AG04449 (cell line): Measurements from ENCODE around the gene VSTM5.
A peak's percentile ranks its signal among the peaks of the same experiment; 100 is the strongest.

Experiments used
- CTCF ChIA-PET: fragments of 350-600 bp; formaldehyde crosslinking; extraction: SDS; loops from one replicate; lab custom pipeline; 2021; ENCODE audit warnings: antibody characterized with exemption; lab: Yijun Ruan, JAX
- POLR2A ChIA-PET: fragments of 400-600, 350-600 bp; formaldehyde crosslinking; extraction: SDS; loops from one replicate; lab custom pipeline; 2020; ENCODE audit warnings: antibody characterized with exemption, inconsistent platforms; lab: Yijun Ruan, JAX
- DNase-seq: peaks from one replicate; pipeline ENCODE4 v3.0.0-alpha.2; 2010; ENCODE audit warnings: low read depth, low spot score
- H3K4me3 ChIP-seq: 2 replicates; pipeline ENCODE4 v1.5.1; 2011; ENCODE audit warnings: low read depth, mild to moderate bottlenecking, control low read depth, low read length
- TF ChIP-seq, protein P1 (sequence below): IDR thresholded peaks from one replicate; pipeline ENCODE4 v1.5.1; 2011; ENCODE audit warnings: mild to moderate bottlenecking, moderate library complexity, low read length, control low read depth, inconsistent platforms; ENCODE audit not compliant: insufficient read depth; ENCODE audit errors: missing control alignments

The VSTM5 gene

DNA sequence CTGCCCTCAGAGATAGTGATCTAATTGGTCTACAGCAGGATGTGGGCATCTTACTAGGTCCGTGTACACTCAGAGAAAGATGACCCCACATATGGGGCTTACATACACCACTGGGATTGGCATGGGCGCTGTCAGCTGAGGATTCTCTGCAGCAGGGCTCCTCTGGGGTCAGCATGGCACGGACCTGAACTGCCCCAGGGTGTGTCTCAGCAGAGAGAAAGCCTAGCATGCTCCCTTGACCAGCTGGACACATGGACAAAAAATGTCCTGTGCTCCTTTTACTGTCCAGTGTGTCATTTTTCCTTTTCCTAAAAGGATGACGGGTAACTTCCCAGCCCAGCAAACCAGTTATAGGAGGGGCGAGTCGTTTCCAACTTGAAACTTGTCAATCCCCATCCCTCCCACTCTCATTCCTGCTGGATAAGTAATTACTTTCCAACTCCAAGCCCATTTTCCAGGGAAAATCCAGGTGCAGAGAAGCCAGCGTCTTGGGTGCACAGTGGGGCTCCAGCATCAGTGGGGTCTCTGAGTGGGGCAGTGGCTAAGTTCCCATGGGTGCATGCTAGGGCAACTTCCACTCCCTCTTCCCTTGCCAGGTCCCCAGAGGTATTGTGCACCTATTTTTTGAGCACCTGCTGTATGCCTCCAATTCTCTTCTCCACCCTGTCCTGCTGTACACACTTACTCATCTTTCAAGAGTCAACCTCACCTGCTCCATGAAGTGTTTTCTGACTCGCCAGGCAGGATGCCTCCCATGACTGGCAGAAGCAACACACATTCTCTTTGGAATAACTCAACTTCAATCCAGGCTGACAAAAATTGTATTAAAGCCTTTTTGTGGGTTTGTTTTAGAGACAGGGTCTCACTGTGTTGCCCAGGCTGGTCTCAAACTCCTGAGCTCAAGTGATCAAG lies 5.0 kb downstream of the VSTM5 start:
- POLR2A ChIA-PET: interaction anchor here (0.6 to 1.3 kb wide), 2 partner anchors 60 to 104 kb away, joined by 3 read pairs; partner anchors contain the start of genes C11orf54 and TAF1D
- CTCF ChIA-PET: interaction anchor here (1.3 to 2.3 kb wide), 3 partner anchors 50 to 660 kb away, joined by 3 to 5 read pairs (median 4); partner anchors contain the start of genes C11orf54 and TAF1D
- TF ChIP-seq, protein P1, sequence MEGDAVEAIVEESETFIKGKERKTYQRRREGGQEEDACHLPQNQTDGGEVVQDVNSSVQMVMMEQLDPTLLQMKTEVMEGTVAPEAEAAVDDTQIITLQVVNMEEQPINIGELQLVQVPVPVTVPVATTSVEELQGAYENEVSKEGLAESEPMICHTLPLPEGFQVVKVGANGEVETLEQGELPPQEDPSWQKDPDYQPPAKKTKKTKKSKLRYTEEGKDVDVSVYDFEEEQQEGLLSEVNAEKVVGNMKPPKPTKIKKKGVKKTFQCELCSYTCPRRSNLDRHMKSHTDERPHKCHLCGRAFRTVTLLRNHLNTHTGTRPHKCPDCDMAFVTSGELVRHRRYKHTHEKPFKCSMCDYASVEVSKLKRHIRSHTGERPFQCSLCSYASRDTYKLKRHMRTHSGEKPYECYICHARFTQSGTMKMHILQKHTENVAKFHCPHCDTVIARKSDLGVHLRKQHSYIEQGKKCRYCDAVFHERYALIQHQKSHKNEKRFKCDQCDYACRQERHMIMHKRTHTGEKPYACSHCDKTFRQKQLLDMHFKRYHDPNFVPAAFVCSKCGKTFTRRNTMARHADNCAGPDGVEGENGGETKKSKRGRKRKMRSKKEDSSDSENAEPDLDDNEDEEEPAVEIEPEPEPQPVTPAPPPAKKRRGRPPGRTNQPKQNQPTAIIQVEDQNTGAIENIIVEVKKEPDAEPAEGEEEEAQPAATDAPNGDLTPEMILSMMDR: no peak
- H3K4me3 ChIP-seq: no peak overlapping the region
- DNase-seq: no peak

DNA sequence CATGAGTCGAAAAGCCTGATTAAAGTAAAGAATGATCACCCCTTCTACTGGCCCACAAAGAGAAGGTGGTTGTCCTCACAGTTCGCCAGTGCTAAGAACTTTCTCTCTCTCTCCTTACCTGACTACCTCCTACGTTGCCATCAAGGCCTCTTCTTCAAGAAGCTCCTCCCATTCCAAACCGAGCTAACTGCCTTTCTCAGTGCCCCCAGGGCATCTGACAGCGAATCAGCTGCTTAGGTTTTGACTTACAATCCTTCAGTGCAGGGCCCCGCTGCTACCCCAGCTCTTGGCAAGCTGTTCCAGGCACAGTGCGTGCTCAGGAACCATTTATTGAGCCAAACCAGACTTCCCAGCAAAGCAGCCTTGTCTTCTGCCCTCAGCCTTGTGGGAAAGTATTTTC lies 5.8 kb downstream of the VSTM5 start:
- ChIA-PET CTCF (interaction anchor here (1.6 to 2.3 kb wide), 2 partner anchors 51 to 660 kb away, joined by 4 to 5 read pairs; no protein-coding TSS in a partner anchor), POLR2A (no interaction called here)
- TF ChIP-seq, protein P1: no peak
- no peak overlapping the region for H3K4me3 ChIP-seq
- no peak for DNase-seq

DNA sequence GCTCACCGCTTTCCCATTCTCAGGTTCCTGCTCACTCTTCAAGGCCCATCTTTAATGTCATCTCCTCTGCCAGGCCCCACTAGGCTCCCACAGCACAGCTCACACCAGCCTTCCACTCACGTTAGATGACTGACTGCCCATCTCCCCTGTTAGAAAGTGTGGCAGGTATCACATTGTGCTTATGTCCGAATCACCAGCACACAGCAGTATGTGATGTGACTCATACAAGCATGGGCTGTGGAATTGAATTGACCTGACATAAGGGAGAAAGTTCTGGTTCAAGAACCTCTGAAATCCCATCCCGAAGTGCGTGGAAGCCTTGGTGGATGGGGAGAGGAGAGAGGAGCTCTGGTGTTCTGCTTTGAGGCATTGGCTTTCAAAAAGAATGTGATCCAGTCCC lies 6.5 kb downstream of the VSTM5 start:
- no peak for DNase-seq
- TF ChIP-seq, protein P1: no peak
- CTCF ChIA-PET: interaction anchor here (1.6 to 2.3 kb wide), 2 partner anchors 51 to 661 kb away, joined by 4 to 5 read pairs; no protein-coding TSS in a partner anchor
- POLR2A ChIA-PET: no interaction called here
- H3K4me3 ChIP-seq: no peak overlapping the region

DNA sequence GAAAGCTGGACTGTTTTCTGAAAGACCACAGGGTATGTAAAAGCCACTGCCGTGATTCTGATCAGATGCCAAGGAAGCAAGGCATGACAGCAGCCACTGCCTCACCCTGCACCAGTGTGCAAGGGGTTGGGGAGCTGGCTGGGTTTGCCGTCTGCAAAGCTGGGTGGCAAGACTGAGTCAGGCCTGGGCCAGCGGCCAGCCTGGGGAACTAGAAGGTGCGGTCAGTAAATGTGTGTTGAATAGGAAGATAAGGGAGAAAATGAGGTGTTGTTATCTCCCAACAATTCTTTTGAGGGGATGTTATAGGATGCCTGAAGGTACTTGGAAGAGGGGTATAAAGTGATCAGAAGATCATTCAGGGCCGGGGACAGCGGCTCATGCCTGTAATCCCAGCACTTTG lies 8.0 kb downstream of the VSTM5 start:
- ChIA-PET POLR2A (no interaction called here), CTCF (no interaction called here)
- no peak overlapping the region for H3K4me3 ChIP-seq
- DNase-seq: peak; percentile 19
- TF ChIP-seq, protein P1: no peak

DNA sequence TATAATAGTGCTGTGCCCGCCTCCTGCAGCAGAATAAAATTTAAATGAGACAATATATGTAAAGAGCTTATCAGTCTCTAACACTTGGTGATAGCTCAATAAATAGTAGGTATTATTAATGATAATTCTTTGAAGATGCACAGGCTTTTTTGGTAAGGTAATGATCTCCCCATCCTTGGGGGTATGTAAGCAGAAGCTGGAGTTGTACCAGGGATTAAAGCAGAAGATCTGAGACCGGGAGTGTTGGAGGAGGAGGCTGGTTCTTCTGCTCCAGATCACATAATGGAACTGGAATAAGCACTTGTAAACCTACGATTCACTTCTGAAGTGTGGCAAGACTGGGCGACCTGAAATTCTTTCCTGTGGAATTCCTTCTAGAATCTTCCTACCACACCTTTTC lies 8.4 kb downstream of the VSTM5 start:
- ChIA-PET CTCF (no interaction called here), POLR2A (no interaction called here)
- H3K4me3 ChIP-seq: no peak overlapping the region
- no peak for DNase-seq
- TF ChIP-seq, protein P1: no peak

DNA sequence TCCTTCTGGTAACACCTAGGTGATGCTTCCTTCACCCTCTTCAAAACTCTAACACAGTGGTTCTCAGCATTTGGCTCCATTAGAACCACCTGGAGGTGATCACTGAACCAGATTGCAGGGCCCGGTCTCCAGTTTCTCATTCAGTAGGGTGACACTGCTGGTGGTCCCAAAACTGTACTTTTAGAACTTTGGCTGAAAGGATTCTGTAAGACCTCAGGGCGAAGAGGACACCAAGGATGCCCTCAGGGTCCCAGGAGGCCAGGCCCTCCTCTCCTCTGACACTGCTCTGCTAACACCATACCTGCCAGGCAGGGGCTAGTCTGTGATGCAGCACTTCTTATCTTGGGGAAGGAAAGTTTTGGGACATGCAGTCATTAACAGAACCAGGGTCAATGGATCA lies 9.0 kb downstream of the VSTM5 start:
- ChIA-PET POLR2A (no interaction called here), CTCF (no interaction called here)
- TF ChIP-seq, protein P1: no peak
- H3K4me3 ChIP-seq: no peak overlapping the region
- no peak for DNase-seq
